ENCODE data around the gene UBR1.

- TF ChIP-seq CTCF (IDR thresholded peaks at IDR 0.05): no peak
- no peak for TF ChIP-seq POLR2A (IDR thresholded peaks at IDR 0.05)
Measured at GRCh38 chr15:43093026-43093425, 12.8 kb downstream of the UBR1 start.
